Middle frontal gyrus (tissue), 1 donor: ENCODE measurements around the gene TSPO.
A peak's percentile ranks its signal among the peaks of the same experiment; 100 is the strongest.
"Not testable (repeated sequence)": the region's sequence is repeated elsewhere in the genome, so short reads cannot be mapped to it uniquely, and the experiment has no call there.

Experiments used
- DNase-seq: peaks from one replicate; pipeline ENCODE4 v3.0.0-alpha.2; 2015; ENCODE audit warnings: low spot score; ENCODE audit errors: extremely low spot score

Gene TSPO

GRCh38 chr22:43151251-43152002 lies at the start of gene TSPO:
TSPO (plus strand) TSS chr22:43151559; CDS start chr22:43159239, 7,680 bp downstream.
- DNase-seq = peak; percentile 3

GRCh38 chr22:43104056-43104625 lies 47.2 kb upstream of the TSPO start:
- DNase-seq = not testable (repeated sequence)

- not testable (repeated sequence) for DNase-seq
Measured at GRCh38 chr22:43104950-43105349, 46.4 kb upstream of the TSPO start.

- DNase-seq = no peak
Measured at GRCh38 chr22:43106302-43106701, 45.1 kb upstream of the TSPO start.

- DNase-seq = no peak
Measured at GRCh38 chr22:43109511-43109910, 41.8 kb upstream of the TSPO start.

- DNase-seq = no peak
Measured at GRCh38 chr22:43109921-43110443, 41.4 kb upstream of the TSPO start.

- DNase-seq = no peak
Measured at GRCh38 chr22:43110444-43110926, 40.9 kb upstream of the TSPO start, which contains the start of gene BIK. BIK (plus strand) TSS chr22:43110750; CDS start chr22:43124023, 13,273 bp downstream.

- DNase-seq = no peak
Measured at GRCh38 chr22:43110927-43111623, 40.3 kb upstream of the TSPO start.

GRCh38 chr22:43113526-43114251 lies 37.7 kb upstream of the TSPO start:
- DNase-seq = no peak

GRCh38 chr22:43114958-43115357 lies 36.4 kb upstream of the TSPO start:
- DNase-seq = no peak

GRCh38 chr22:43116932-43117331 lies 34.4 kb upstream of the TSPO start:
- no peak for DNase-seq

- no peak for DNase-seq
Measured at GRCh38 chr22:43118024-43118849, 33.1 kb upstream of the TSPO start.

- no peak for DNase-seq
Measured at GRCh38 chr22:43118953-43119458, 32.4 kb upstream of the TSPO start.

- no peak for DNase-seq
Measured at GRCh38 chr22:43126501-43127165, 24.7 kb upstream of the TSPO start.

GRCh38 chr22:43127166-43127908 lies 24.0 kb upstream of the TSPO start:
- DNase-seq = no peak

GRCh38 chr22:43128116-43128515 lies 23.2 kb upstream of the TSPO start:
- no peak for DNase-seq

GRCh38 chr22:43128928-43129424 lies 22.4 kb upstream of the TSPO start:
- DNase-seq = no peak
